ENCODE measurements around the gene CADM2.

Gene CADM2

DNA sequence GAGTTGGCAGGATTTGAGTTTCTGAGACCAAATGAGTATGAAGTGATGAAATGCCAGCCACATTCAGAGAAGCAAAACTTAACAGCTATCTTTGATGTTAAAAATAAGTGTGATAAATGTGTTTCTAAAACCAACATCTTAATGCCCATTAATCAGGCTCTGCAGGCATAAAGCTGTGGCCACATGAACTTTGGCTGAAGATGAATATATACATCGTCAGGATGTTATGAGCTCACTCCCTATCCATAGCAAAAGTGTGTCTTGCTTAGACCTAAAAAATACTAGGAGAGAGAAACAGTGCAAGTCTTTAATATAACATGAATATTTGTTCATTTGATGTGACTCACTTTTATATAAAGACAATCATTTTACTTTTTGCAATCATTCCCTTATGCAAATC lies 218.0 kb downstream of the CADM2 start:
- Histone ChIP-seq H3K36me3 (ENCODE audit: insufficient read depth) (no peaks in the 10 kb centered on the region), H3K4me3 (IDR thresholded peaks at IDR 0.05; ENCODE audit: insufficient read depth, low read depth, low read length) (no peak overlapping the region), H3K79me2 (ENCODE audit: insufficient read depth, low read depth) (no peaks in the 10 kb centered on the region), H3K9ac (no peak overlapping the region), H4K20me1 (ENCODE audit: insufficient read depth) (no peaks in the 10 kb centered on the region), H3K4me1 (ENCODE audit: low read depth, poor library complexity, severe bottlenecking) (peaks cover 8% of the 10 kb centered on the region), H3K4me2 (no peak overlapping the region), H3K27me3 (ENCODE audit: insufficient read depth, low read depth) (no peaks in the 10 kb centered on the region), H2AFZ (ENCODE audit: low read depth) (no peak overlapping the region), H3K27ac (no peak overlapping the region)
- TF ChIP-seq CTCF (conservative IDR thresholded peaks at IDR 0.05; ENCODE audit: low read depth, low read length): no peak

DNA sequence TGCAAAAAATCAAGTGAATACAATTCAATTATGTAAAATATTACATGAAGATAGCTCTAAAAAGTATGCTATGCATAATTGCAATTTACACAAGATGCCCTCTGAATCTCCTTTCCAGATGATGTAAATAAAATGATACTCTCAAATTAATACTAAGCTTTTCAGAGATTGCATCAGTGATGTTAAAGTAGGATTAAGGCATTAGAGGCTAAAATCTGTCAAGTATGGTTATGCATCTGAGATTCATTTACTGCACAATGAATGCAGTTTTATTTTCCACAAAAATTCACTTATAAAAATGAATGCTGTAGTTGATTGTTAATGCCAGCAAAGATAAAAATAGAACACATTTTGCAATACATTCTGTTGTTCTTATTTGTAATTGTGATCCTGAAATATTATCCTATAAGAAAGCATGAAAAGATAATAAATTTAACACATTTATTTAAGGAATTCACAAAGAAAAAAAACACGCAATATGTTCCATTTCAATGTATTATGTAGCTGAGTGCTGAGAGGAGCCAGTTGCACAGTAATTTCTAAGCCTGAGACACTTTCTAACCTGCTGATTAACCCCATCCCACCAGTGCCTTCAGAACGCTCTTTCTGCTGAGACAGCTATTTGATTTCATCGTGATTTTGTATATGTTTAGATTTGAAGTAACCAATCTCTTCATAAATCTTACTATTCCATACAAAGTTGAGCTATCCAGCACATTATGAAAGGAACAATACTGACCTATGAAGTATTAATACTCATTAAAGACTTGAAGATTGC lies 224.4 kb downstream of the CADM2 start:
- Histone ChIP-seq H3K27ac (no peak overlapping the region), H3K4me1 (ENCODE audit: low read depth, poor library complexity, severe bottlenecking) (no peaks in the 10 kb centered on the region), H3K9ac (no peak overlapping the region), H3K4me2 (no peak overlapping the region), H3K4me3 (IDR thresholded peaks at IDR 0.05; ENCODE audit: insufficient read depth, low read depth, low read length) (no peak overlapping the region), H4K20me1 (ENCODE audit: insufficient read depth) (no peaks in the 10 kb centered on the region), H3K36me3 (ENCODE audit: insufficient read depth) (no peaks in the 10 kb centered on the region), H3K27me3 (ENCODE audit: insufficient read depth, low read depth) (no peaks in the 10 kb centered on the region), H3K79me2 (ENCODE audit: insufficient read depth, low read depth) (no peaks in the 10 kb centered on the region), H2AFZ (ENCODE audit: low read depth) (no peak overlapping the region)
- no peak for TF ChIP-seq CTCF (conservative IDR thresholded peaks at IDR 0.05; ENCODE audit: low read depth, low read length)

DNA sequence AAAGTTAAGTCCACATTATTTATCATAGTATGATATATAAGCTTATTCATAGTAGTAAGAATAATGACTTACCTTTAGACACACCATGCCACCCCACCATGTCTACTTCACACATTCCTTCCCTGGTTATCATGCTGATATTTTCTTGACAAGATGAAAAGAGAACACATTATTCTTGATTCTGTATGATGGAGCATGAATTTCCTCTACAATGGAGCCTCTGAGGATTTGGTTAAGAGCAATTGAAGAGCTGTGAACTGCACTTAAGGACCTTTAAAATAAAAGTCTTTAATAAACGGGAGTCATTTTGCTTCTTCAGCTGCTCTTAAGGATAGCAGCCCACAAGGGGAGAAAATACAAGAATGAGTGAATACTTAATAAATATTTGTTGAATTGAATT lies 226.7 kb downstream of the CADM2 start:
- Histone ChIP-seq H4K20me1 (ENCODE audit: insufficient read depth) (no peaks in the 10 kb centered on the region), H3K4me2 (no peak overlapping the region), H3K27me3 (ENCODE audit: insufficient read depth, low read depth) (no peaks in the 10 kb centered on the region), H3K27ac (no peak overlapping the region), H3K4me1 (ENCODE audit: low read depth, poor library complexity, severe bottlenecking) (no peaks in the 10 kb centered on the region), H3K36me3 (ENCODE audit: insufficient read depth) (no peaks in the 10 kb centered on the region), H3K4me3 (IDR thresholded peaks at IDR 0.05; ENCODE audit: insufficient read depth, low read depth, low read length) (no peak overlapping the region), H2AFZ (ENCODE audit: low read depth) (no peak overlapping the region), H3K9ac (no peak overlapping the region), H3K79me2 (ENCODE audit: insufficient read depth, low read depth) (no peaks in the 10 kb centered on the region)
- TF ChIP-seq CTCF (conservative IDR thresholded peaks at IDR 0.05; ENCODE audit: low read depth, low read length): no peak

DNA sequence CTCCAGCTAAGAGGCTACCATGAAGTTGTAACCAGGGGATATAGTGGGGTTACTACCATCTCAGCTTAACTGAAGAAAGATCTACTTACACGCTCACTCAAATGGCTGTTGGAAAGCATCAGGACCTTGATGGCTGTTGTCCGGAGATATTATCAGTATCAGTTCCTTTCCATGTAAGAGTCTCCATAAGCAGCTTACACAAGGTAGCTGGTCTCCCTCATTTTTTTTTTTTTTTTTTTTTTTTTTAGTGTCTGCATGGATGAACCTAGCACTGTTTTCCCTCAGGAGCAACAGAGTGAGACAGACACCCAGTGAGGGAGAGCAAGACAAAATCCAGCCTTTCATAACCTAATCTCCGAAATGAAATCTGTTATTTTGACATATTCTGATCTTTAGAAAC lies 230.9 kb downstream of the CADM2 start:
- TF ChIP-seq CTCF (conservative IDR thresholded peaks at IDR 0.05; ENCODE audit: low read depth, low read length): no peak
- H4K20me1 ChIP-seq (ENCODE audit: insufficient read depth): no peaks in the 10 kb centered on the region

More for the DNA sequence above, 230.9 kb downstream of the CADM2 start:
- no peak overlapping the region for H3K4me3 ChIP-seq (IDR thresholded peaks at IDR 0.05; ENCODE audit: insufficient read depth, low read depth, low read length)
- no peak overlapping the region for H3K4me2 ChIP-seq
- H3K27me3 ChIP-seq (ENCODE audit: insufficient read depth, low read depth): no peaks in the 10 kb centered on the region
- no peak overlapping the region for H2AFZ ChIP-seq (ENCODE audit: low read depth)
- no peak overlapping the region for H3K9ac ChIP-seq
- H3K27ac ChIP-seq: no peak overlapping the region
- no peaks in the 10 kb centered on the region for H3K79me2 ChIP-seq (ENCODE audit: insufficient read depth, low read depth)
- no peaks in the 10 kb centered on the region for H3K4me1 ChIP-seq (ENCODE audit: low read depth, poor library complexity, severe bottlenecking)
- H3K36me3 ChIP-seq (ENCODE audit: insufficient read depth): no peaks in the 10 kb centered on the region

All from KMS-11 (cell line).